ENCODE data around the gene LHCGR. TPM values are rescaled to one million over a fixed set of nuclear protein-coding genes. Genes with fewer than 3 reads are reported as not detected.

LHCGR gene
- polyA plus RNA-seq, 1 experiment: not detected

DNA sequence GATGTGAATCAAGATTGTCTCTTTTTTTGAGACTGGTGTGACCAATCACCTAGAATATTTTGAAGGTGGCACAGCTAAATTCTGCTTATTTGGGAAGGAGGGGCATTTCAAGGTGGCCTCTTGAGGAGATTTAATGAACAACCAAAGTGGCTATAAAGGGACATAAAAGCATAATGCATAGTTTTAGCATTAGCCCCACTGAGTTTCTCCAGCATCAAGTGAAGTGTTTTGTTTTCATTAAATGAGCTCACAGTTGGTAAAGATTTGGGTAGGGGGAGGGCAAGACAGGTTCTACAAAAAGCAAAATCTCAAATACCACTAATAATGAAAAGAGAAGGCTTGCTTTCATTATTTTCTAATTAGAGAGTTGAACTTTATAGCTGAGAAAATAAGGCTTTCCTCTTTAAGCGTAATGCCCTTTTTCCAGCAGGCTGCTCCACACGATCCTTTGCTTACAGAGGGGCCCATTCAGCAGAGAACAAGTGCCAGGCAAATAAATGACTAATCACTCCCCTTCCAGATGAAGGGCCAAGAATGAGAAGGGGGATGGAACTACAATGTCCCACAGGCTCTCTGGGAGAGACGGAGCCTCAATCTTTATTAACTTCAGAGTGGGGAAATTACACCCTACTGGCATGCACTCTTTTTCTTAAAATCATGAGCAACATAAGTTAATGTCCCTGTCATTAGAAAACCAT lies 35.9 kb downstream of the LHCGR start:
- no peaks in the 10 kb centered on the region for H3K27me3 ChIP-seq (ENCODE audit: control insufficient read depth, insufficient read depth, low read length)
- no peak for TF ChIP-seq CTCF (IDR thresholded peaks at IDR 0.05; ENCODE audit: insufficient read depth, low read depth, low read length)
- H3K4me3 ChIP-seq (ENCODE audit: low read depth, low read length): no peak overlapping the region
- ChIA-PET CTCF (no interaction called here), POLR2A (no interaction called here)
- DNase-seq (ENCODE audit: low read depth): no peak
- H3K36me3 ChIP-seq (ENCODE audit: control insufficient read depth, insufficient read depth, low read length): no peaks in the 10 kb centered on the region

DNA sequence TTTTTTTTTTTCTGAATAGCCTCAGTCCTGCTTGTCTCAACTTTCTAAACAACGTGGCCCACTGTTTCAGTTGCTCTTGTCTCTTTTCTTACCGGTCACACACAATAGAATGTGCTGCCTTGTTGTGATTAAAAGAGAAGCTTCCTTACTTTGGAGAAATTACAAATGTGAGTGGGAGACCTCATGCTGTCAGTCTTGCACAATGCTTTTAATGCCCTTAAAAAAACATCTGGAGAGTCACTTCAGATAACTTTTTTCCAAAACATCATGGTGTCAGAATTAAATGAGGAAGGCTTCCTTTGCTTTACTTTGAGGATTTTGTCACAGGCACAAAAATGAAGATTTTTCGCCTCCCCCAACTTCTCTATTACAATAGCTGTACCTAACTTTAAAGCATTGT lies 37.7 kb downstream of the LHCGR start:
- ChIA-PET POLR2A (no interaction called here), CTCF (no interaction called here)
- DNase-seq (ENCODE audit: low read depth): no peak
- TF ChIP-seq CTCF (IDR thresholded peaks at IDR 0.05; ENCODE audit: insufficient read depth, low read depth, low read length): no peak
- H3K4me3 ChIP-seq (ENCODE audit: low read depth, low read length): no peak overlapping the region
- H3K36me3 ChIP-seq (ENCODE audit: control insufficient read depth, insufficient read depth, low read length): no peaks in the 10 kb centered on the region
- H3K27me3 ChIP-seq (ENCODE audit: control insufficient read depth, insufficient read depth, low read length): no peaks in the 10 kb centered on the region

- H3K27me3 ChIP-seq (ENCODE audit: control insufficient read depth, insufficient read depth, low read length): no peaks in the 10 kb centered on the region
- POLR2A ChIA-PET: no interaction called here
- no peaks in the 10 kb centered on the region for H3K36me3 ChIP-seq (ENCODE audit: control insufficient read depth, insufficient read depth, low read length)
- TF ChIP-seq CTCF (IDR thresholded peaks at IDR 0.05; ENCODE audit: insufficient read depth, low read depth, low read length): no peak
- no peak overlapping the region for H3K4me3 ChIP-seq (ENCODE audit: low read depth, low read length)
- DNase-seq (ENCODE audit: low read depth): no peak
- CTCF ChIA-PET: interaction anchor here (1.2 kb wide), 1 partner anchor 12 kb away, joined by 4 read pairs; no protein-coding TSS in a partner anchor
These were observed 39.6 kb downstream of the LHCGR start for GRCh38 chr2:48715956-48716355.

GRCh38 chr2:48715042-48715899 lies 40.3 kb downstream of the LHCGR start:
- DNase-seq (ENCODE audit: low read depth): no peak
- H3K36me3 ChIP-seq (ENCODE audit: control insufficient read depth, insufficient read depth, low read length): no peaks in the 10 kb centered on the region
- no peak overlapping the region for H3K4me3 ChIP-seq (ENCODE audit: low read depth, low read length)
- CTCF ChIA-PET: interaction anchor here (1.2 kb wide), 1 partner anchor 12 kb away, joined by 4 read pairs; no protein-coding TSS in a partner anchor
- POLR2A ChIA-PET: no interaction called here
- no peaks in the 10 kb centered on the region for H3K27me3 ChIP-seq (ENCODE audit: control insufficient read depth, insufficient read depth, low read length)
- TF ChIP-seq CTCF (IDR thresholded peaks at IDR 0.05; ENCODE audit: insufficient read depth, low read depth, low read length): no peak

- H3K27me3 ChIP-seq (ENCODE audit: control insufficient read depth, insufficient read depth, low read length): no peaks in the 10 kb centered on the region
- no peak overlapping the region for H3K4me3 ChIP-seq (ENCODE audit: low read depth, low read length)
- DNase-seq (ENCODE audit: low read depth): no peak
- POLR2A ChIA-PET: no interaction called here
- no peaks in the 10 kb centered on the region for H3K36me3 ChIP-seq (ENCODE audit: control insufficient read depth, insufficient read depth, low read length)
- no peak for TF ChIP-seq CTCF (IDR thresholded peaks at IDR 0.05; ENCODE audit: insufficient read depth, low read depth, low read length)
- CTCF ChIA-PET: no interaction called here
These were observed 41.3 kb downstream of the LHCGR start for GRCh38 chr2:48714245-48714644.
